GM23248 (cell line): Measurements from ENCODE around the gene TMBIM4.

Source experiments
- EZH2 ChIP-seq: fragments of 200-600 bp; sonication (generic); IDR thresholded peaks from 2 replicates; pipeline ENCODE4 v1.6.1; 2018; ENCODE audit warnings: antibody characterized with exemption, mild to moderate bottlenecking; ENCODE audit not compliant: insufficient read depth, poor library complexity, severe bottlenecking
- EZH2phosphoT487 ChIP-seq: fragments of 200-600 bp; sonication (generic); IDR thresholded peaks from 2 replicates; pipeline ENCODE4 v1.6.1; 2018; ENCODE audit warnings: antibody characterized with exemption, moderate library complexity, mild to moderate bottlenecking, low read depth; ENCODE audit not compliant: insufficient read depth

GRCh38 chr12:66197495-66197921, 27.7 kb upstream of the TMBIM4 start:
- TF ChIP-seq EZH2: no peak
- TF ChIP-seq EZH2phosphoT487: no peak
